AG08396 (cell line): Measurements from ENCODE around the gene SULT1A1.
"Not testable (repeated sequence)": the region's sequence is repeated elsewhere in the genome, so short reads cannot be mapped to it uniquely, and the experiment has no call there.

Source experiments
- DNase-seq: peaks from one replicate; pipeline ENCODE4 v3.0.0; 2012; ENCODE audit warnings: low spot score, mixed read lengths

The SULT1A1 gene

GRCh38 chr16:28608867-28609596 is 812 bp downstream of the SULT1A1 start:
- DNase-seq = not testable (repeated sequence)

- DNase-seq = not testable (repeated sequence)
These were observed 1.4 kb downstream of the SULT1A1 start for GRCh38 chr16:28608496-28608808.

GRCh38 chr16:28607681-28608495 is 2.0 kb downstream of the SULT1A1 start:
- DNase-seq = not testable (repeated sequence)

GRCh38 chr16:28607116-28607623 is 2.7 kb downstream of the SULT1A1 start:
- no peak for DNase-seq

GRCh38 chr16:28606291-28607115 is 3.3 kb downstream of the SULT1A1 start:
- no peak for DNase-seq

DNA sequence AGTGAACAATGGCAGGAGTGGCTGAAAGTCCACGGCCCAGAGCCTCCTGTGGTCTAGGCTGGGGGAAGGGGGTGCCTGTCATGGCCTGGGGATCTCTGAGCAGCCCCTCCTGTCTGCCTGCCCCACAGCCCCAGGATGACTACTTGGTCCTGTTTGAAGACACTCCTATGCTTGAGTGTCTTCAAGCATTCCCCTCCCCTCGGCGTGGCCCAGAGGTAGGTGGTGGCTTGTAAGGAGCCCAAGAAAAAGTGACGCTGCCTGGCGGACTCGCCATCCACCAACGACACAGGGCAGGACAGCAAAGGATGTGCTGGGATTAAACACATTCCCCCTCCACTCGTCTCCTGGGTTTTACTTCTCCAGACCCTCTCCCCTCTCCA is 5.7 kb downstream of the SULT1A1 start:
- DNase-seq = no peak

- DNase-seq = no peak
These were observed 6.3 kb downstream of the SULT1A1 start for GRCh38 chr16:28603381-28604185.

GRCh38 chr16:28602529-28602928 is 7.3 kb downstream of the SULT1A1 start:
- no peak for DNase-seq

- DNase-seq = not testable (repeated sequence)
These were observed 7.8 kb downstream of the SULT1A1 start for GRCh38 chr16:28602062-28602461.

DNA sequence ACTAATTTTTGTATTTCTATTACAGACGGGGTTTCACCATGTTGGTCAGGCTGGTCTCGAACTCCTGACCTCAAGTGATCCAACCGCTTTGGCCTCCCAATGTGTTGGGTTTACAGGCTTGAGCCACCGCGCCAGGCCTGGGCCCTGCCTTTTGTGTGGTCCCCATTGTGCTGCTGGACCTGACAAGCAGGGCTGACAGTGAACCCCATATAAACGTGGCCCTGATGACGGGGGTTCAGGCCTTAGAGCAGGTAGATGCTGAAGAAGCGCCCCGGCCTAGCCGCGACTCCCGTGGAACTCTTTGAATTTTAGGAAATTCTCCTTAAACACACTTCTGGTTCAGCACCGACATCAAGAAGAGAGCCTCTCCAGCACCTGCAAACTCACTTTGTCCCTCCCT is 8.3 kb downstream of the SULT1A1 start:
- DNase-seq = not testable (repeated sequence)

DNA sequence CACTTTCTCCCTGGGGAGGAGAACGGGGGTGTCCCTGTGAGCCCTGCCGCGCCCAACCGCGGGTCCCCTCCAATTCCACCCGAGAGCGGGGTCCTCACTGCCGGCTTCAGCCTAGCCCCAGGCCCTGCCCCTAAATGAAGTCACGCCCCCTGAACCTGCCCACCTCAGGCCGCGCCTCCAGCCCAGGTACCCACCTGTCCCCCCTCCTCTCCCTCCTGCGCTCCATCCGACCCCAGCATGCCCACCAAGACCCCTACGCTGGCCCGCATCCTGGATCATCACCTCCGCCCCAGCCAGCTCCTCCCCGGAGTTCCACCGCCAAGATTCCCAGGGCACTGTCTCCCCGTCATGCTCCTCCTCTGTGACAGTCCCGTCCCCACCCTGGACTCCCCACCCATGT is 8.9 kb downstream of the SULT1A1 start:
- not testable (repeated sequence) for DNase-seq

GRCh38 chr16:28599377-28600285 is 10.2 kb downstream of the SULT1A1 start:
- DNase-seq = not testable (repeated sequence)

DNA sequence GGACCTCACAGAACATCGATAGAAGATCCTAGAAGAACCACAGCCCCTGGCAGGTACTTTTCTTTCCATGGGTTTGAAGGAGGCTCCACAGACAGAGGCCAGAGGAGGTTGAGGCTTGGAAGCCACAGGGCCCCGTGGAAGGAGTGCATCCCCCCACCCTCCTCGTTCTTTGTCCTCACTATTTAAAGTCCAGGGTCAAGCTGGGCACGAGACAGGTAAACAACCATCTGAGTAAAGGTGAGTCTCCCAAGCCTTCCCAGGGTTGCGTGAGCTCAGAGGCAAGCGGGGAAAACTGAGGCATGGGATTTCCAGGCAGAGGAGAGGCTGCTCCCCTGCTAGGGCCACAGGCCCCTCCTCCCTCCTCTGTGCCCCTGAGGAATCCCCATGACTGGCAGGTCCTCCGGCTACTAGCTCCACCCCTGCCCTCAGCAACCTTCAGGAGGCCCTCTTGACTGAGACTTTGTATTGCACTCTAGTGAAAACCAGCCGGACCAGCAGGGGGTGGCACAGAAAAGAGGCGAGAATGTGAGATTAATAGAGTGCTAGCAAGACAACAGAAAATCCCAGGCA is 12.1 kb downstream of the SULT1A1 start:
- DNase-seq = no peak

- DNase-seq = no peak
These were observed 12.8 kb downstream of the SULT1A1 start, which contains the start of gene SULT1A2 for GRCh38 chr16:28596840-28597691. TSS of gene SULT1A2 (minus strand) at chr16:28597050. CDS start at chr16:28595930, 1,120 bp downstream.

DNA sequence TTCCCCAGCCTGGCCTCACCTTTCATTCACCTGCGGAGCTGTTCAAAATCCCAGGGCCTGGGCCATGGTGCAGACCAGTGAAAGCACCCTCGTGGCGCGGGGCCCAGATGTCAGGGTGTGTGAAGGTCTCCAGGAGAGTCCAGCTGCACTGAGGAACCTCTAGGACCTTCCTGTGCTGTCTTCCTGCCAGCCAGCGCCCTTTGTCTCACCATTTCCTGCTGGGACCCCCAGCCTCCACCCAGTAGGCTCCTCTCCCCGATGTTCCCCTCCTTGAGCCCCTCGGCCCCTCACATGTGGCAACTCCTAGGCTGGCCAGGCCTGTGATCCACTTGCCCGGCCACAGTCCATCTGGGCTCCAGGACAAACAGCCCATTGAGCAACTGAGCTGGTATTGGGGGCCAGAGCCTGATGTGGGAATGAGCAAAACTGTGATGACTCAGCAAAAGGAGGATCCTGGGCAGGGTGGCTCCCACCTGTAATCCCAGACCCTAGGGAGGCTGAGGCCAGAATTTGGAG is 13.7 kb downstream of the SULT1A1 start:
- DNase-seq = no peak

GRCh38 chr16:28595451-28595850 is 14.4 kb downstream of the SULT1A1 start:
- not testable (repeated sequence) for DNase-seq

- DNase-seq = no peak
These were observed 16.8 kb downstream of the SULT1A1 start for GRCh38 chr16:28592979-28593553.

DNA sequence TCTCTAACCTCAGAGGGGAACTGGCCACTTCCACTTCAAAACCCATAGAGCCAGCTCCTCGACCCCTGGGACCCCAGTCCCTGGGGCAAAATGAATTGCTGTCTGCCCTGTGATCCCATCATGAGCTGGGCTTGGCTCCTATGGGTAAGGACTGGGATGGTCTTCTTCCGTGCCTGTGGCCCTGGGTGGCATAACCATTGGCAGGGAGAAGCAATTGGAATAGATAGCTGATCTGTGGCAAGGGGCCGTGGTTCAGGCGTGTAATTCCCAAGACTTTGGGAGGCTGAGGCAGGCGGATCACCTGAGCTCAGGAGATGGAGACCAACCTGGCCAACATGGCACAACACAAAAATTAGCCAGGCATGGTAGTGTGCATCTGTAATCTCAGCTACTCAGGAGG is 17.3 kb downstream of the SULT1A1 start:
- DNase-seq = no peak
